DMS53 (cell line): ENCODE results near the gene DPY19L1.
"Not testable (repeated sequence)": the region's sequence is repeated elsewhere in the genome, so short reads cannot be mapped to it uniquely, and the experiment has no call there.

Source experiments
- DNase-seq: peaks from one replicate; lab custom pipeline; 2025; lab: John Stamatoyannopoulos, UW

Gene DPY19L1

GRCh38 chr7:34918198-34918861 lies 119.0 kb downstream of the DPY19L1 start:
- DNase-seq, result not testable (repeated sequence)

GRCh38 chr7:34917515-34917914 lies 119.8 kb downstream of the DPY19L1 start:
- DNase-seq, result not testable (repeated sequence)

- peak; percentile 41 for DNase-seq
Measured at GRCh38 chr7:34916267-34916666, 121.0 kb downstream of the DPY19L1 start.

GRCh38 chr7:34912236-34912635 lies 125.0 kb downstream of the DPY19L1 start:
- no peak for DNase-seq

- peak; percentile 62 for DNase-seq
Measured at GRCh38 chr7:34906266-34906850, 130.9 kb downstream of the DPY19L1 start.

- no peak for DNase-seq
Measured at GRCh38 chr7:34904987-34905386, 132.3 kb downstream of the DPY19L1 start.

- DNase-seq, result not testable (repeated sequence)
Measured at GRCh38 chr7:34903921-34904320, 133.4 kb downstream of the DPY19L1 start.

- DNase-seq, result no peak
Measured at GRCh38 chr7:34902182-34902581, 135.1 kb downstream of the DPY19L1 start.

GRCh38 chr7:34900891-34901513 lies 136.3 kb downstream of the DPY19L1 start:
- DNase-seq, result peak; percentile 59

- no peak for DNase-seq
Measured at GRCh38 chr7:34895202-34895601, 142.1 kb downstream of the DPY19L1 start.

- DNase-seq, result no peak
Measured at GRCh38 chr7:34889951-34890350, 147.3 kb downstream of the DPY19L1 start.

- DNase-seq, result peak; percentile 90
Measured at GRCh38 chr7:34886856-34887255, 150.4 kb downstream of the DPY19L1 start.

- DNase-seq, result not testable (repeated sequence)
Measured at GRCh38 chr7:34883855-34884254, 153.4 kb downstream of the DPY19L1 start.

- no peak for DNase-seq
Measured at GRCh38 chr7:34879871-34880270, 157.4 kb downstream of the DPY19L1 start.

- not testable (repeated sequence) for DNase-seq
Measured at GRCh38 chr7:34878944-34879735, 158.1 kb downstream of the DPY19L1 start.
